CD4-positive, alpha-beta T cell treated with Interleukin-17A for 4 hours (primary cell): ENCODE results near the gene FAM83G.
A peak's percentile ranks its signal among the peaks of the same experiment; 100 is the strongest.
"Not testable (repeated sequence)": the region's sequence is repeated elsewhere in the genome, so short reads cannot be mapped to it uniquely, and the experiment has no call there.

Experiments used
- DNase-seq: peaks from one replicate; pipeline ENCODE4 v3.0.0-alpha.2; 2020; ENCODE audit warnings: mixed read lengths

Gene FAM83G

DNA sequence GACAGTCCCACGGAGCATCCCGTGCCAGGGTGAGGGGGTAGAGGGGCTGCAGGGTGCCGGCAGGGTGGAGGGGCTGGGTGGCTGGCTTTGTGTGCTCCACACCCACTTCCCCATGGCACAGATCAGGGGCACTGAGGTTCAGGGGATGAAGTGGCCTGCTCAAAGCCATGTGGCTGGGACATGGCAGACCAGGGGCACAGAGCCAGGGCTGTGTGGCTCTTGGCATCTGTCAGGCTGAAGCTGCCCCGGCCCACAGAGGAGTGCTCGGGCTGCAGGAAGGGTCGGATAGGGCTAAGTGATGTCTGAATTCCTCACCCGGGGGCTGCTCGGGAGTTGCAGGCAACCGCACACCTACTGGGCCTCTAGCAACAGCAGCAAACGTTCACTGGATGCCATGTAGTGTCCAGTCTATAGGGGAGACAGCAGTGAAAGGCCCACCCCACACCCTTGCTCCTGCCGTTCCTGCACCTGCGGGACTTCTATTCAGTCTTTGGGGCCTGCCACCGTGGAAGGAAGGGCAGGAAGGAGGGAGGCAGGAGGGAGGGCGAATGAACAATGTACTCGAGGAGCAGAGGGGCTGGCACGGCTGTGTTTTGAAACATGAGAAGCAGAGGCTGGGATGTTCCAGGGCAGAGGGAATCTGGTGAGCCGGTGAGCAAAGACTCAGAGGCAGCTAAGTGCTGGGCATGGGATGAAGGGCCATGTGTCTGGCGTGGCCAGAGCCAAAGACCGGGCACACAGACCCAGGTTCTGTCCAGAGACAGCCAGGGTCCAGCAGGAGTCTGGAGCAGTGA, 37.5 kb downstream of the FAM83G start:
- DNase-seq = no peak

DNA sequence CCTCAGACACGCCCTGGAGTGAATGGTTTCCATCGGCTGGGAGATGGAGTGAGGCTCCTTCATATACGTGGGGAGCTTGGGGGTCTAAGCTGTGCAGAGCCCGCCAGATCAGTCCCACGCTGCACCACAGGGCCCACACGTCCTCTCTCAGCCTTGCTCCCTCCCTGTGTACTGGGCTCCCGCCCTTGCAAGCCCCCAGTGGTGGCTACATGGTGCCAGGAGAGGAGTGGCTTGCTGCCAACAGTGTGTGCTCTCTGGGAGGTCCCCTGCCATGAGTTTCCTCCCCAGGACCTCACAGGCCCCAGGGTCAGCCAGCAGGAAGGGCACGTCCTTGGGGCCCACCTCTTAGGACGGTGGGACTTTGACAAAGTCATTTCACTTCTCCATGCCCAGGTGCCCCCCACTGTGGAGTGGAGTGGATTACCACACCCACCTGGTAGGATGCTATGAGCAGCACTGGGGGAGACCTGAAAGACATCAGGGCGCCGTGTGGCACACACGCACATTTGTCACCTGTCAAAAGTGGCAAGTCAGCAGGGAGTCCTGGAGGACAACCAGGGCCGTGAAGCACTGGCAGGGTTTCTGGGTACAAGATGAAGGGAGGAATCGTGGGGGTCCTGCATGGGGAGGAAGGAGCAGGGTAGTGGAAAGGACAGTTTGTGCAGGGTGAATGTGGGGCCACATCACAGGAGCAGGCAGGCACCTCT, 38.9 kb downstream of the FAM83G start:
- no peak for DNase-seq

DNA sequence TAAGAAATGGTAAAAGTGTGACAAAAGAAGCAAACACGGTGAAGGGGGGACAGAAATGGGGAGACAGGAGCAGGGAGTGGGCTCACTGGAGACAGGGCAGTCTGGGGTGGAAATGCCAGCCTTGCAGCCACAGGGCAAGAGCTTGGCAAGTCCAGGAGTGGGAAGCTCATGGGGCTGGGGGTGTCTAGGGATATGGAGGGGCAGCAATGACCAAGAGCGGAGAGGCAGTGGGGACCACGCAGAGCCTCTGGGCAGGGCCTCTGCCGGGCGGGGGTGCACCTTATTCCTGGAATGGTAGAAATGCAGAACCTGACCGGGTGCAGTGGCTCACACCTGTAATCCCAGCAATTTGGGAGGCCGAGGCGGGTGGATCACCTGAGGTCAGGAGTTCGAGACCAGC, 40.0 kb downstream of the FAM83G start:
- no peak for DNase-seq

DNA sequence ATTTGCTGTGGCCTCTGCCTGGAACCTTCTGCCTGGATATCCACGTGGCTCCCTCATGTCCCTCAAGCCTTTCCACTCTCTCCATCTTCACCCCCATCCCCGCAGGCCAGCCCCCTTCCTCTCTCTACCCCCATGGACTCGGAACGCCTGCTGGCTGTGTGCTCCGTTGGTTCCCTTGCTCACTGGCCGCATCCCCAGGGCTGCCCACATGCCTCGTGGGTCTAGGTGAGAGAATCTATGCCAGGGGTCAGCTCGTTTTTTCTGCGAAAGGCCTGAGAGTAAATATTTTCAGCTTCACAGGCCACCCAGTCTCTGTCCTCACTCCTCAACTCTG, 40.6 kb downstream of the FAM83G start:
- no peak for DNase-seq

DNA sequence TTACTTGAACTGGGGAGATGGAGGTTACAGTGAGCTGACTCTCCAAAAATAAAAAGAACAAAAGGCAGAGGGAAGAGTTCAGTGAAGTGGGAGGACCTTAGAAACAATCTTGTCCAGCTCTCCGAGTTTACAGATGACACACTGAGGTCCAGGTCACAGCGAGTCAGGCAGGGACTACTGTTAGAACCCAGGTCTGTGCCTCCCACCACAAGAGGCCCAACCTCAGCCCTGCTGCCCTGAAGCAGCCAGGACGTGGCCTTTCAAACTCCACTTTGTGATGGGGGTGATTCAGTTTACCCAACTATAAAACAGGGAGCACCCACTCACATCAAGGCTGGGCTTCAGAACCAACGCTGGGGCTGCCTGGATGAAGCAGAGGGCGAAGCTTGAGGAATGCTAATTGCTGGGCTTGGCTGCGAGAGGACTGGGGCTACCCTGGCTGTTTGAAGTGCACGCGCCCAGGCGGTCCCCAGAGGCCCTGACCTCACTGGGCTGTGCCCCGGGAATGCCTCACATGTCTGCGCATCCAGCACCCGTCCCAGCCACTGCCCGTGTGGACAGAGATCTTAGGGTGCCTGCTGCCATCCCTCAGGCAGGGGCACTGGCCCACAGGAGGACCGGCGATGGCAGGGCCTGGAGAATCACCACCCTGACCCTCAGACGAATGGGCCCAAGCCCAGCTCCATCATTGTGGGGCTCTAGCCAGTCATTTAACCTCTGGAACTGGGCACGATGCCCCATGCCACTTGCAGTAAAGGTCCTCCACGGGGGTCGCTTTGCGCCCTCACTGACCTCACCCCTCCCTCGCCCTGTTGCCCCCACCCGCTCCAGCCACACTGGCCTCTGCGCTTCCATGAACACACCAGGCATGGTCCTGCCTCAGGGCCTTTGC, 41.2 kb downstream of the FAM83G start:
- DNase-seq = no peak

DNA sequence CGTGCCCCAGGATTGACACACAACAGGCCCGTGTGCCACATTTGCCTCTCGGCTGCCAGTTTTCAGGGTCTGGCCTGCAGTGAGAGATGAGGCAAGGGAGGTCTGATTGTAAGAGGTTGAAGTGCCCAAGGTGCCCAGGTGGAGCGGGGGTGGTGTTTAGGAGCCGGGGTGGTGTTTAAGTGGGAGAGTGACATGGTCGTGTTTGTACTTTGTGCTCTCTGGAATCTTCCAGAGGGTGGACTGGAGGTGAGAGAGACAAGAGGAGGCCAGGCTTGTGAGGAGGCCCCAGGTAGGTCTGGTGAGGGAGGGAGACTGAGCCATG, 42.1 kb downstream of the FAM83G start:
- DNase-seq = no peak

DNA sequence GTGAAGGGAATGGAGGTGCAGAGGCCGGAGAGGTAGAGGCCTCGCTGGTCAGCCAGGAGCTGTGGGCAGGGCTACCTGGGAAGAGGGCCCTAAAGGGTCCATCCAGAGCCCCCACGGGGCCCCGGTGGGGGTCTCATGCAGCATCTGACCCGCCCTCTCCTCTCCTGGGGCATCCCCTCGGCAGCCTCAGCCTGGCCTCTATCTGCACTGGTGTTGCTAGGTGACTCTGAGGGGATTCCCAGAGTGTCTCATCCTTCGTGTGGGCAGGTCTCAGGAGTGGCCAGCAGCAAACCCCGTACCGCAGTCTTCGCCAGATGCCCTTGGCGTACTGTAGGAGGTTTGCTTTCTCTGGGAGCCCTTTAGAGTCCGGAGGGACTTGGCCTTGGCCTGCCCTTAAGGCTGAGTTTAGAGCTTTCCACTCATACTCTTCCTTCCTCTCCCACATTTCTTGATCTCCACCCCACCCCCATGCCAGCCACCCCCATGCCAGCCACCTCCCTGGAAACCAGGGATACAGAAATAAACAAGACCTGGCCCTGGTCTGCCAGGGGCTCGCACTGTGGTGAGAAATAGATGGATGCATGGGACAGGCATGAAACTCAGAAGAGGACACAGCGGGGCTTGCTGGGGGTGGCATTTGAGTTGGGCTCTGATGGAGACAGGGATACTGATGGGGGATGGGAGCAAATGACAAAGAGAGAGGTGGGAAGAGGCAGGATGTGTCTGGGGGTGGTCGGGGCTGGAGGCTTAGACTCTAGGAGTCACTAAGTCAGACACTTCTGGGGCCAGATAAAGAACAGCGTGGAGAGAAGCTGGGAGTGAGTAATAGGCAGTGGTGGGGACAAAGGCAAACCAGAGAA, 42.7 kb downstream of the FAM83G start:
- no peak for DNase-seq

DNA sequence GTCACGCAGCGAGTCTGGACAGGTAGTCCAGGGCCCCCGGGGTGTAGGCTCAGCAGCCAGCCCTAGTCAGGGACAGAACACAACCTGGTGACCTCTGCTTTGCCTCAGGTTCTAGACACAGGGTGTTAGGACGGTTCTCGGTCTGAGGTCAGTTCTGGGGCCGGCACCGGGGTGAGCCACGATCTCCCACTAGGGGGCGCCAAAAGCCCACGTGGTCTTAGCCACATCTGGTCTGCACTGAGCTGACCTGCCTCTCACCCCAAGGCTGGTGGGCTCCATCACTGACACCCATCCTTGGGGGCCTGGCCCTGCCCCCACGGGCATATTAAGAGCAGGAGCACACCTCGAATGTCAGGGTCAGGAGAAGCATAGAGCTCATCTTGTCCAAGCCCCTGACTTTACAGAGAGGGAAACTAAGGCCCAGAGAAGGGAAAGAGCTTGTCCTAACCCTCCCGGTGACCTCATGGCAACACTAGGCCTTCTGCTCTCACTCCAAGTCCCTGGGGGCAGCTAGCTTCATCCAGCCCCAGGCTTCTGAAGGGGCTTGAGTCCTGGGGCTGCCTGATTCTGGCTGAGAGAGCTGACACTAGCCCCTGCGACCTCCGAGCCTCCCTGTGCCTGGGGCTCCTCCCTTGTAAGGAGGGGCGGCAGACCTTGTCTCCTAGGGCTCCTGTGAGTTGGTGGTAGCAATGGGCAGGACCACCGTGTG, 43.6 kb downstream of the FAM83G start:
- peak; percentile 89 for DNase-seq

DNA sequence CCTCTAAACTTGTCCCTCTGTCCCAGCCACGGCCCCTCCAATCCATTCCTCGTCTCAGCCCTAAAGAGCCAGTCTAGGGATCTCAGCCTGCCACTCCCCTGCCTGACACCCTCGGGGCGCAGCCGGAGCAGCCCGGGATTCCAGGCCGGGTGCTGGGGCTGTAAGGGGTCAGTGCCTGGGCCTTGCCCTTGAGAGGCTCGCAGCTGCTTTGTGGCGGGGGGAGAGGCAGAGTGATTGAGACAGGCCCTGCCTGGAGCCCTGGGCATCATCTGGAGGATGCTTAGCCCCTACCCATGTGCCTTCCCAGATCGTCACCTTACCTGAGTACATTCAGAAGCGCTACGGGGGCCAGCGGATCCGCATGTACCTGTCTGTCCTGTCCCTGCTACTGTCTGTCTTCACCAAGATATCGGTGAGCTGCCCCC, 44.3 kb downstream of the FAM83G start:
- no peak for DNase-seq

DNA sequence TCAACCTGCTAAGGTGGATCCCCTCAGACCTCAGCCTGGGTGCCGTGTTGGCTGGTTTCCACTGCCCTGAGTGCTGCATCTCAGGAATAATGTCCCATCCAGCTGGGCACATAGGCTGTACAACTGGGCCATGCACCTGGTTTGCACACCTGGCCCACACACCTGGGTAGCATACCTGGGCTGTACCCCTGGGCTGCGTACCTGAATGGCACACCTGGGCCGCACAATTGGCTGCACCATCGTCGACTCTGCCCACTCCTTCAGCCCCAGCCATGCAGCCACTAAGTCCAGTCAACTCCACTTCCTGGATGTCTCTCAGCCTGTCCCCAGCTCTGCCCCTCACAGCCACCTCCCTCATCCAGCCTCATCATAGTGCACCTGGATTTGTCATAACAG, 44.7 kb downstream of the FAM83G start:
- no peak for DNase-seq

DNA sequence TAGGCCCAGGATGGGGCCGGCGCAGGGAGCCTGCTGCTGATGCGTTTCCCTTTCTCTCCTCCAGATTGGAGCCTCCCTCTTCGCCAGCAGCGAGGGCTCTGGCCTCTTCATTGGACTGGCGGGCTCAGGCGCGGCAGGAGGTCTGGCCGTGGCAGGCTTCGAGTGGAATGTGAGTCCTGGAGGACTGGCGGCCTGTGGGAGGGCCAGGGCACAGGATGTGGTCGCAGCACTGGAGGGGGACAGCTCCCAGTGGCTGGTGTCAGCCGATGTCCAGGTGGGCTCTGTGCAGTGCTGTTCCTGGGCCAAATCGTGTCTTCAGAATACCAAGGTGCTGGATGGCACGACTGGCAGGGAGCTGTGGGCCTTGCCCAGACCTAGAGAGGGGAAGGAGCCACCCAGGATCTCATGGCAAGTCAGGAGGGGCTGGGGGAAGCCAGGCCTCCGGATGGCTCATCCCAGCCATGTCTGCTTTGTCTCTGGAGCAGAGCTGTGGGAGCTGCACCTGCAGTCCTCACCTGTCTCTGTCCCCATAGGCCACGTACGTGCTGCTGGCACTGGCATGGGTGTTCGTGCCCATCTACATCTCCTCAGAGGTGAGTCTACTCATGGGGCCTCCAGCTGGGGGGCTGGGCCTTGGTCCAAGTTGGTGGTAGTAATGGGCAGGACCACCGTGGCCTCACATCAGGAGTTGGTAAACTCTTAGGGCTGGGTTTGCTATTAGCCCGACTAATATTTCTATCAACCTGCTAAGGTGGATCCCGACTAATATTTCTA, 45.3 kb downstream of the FAM83G start:
- no peak for DNase-seq

DNA sequence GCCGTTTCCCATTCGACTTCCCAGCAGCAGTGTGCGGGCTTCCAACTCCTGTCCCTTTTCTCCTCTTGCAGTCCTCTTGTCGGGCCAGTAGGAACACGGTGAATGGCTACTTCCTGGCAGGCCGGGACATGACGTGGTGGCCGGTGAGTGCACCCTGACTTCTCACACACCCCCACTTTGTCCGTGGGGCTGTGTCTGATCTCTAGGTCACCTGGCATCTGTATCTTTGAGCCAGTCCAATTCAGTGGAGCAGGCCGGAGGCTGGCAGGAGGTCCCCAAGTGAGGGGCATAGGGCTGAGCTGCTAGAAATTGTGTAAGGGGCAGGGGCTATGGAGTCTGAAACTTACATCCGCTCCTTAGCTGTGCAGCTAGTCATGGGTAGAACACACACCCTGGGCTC, 46.0 kb downstream of the FAM83G start:
- DNase-seq = no peak

DNA sequence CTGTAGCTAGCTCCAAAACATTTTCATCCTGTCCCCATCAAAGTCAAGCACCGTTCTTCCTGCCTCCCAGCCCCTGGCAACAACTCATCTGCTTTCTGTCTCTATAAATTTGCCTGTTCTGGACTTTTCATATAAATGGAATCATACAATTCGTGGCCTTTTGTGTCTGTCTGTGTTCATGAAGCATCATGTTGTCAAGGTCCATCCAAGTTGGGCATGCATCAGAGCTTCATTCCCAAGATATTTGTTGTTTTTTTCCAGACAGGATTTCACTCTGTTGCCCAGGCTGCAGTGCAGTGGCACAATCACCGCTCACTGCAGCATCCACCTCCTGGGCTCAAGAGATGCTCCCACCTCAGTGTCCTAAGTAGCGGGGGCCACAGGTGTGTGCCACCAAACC, 46.7 kb downstream of the FAM83G start:
- no peak for DNase-seq

DNA sequence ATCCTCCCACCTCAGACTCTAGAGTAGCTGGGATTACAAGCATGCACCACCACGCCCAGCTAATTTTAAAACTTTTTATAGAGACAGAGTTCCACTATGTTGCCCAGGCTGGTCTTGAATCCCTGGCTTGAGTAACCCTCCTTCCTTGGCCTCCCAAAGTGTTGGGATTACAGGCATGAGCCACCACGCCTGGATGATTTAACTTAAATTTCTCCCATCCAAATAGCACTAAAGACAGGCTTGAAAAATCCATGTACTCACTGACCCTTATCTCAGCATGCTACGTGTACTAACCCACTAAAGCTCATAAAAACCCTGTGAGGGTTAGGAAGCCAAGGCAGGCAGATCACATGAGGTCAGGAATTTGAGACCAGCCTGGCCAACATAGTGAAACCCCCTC, 48.0 kb downstream of the FAM83G start:
- no peak for DNase-seq

DNA sequence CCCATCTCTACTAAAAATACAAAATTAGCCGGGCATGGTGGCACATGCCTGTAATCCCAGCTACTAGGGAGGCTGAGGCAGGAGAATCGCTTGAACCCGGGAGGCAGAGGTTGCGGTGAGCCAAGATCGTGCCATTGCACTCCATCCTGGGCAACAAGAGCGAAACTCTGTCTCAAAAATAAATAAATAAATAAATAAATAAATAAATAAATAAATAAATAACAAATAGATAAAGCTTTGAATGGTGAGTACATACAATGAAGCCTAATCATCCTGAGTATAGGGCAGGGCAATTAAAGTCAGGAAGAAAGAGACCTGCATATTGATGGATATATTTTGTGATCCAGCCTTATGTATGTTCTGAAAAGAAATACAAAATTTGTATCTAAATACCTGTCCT, 48.5 kb downstream of the FAM83G start:
- DNase-seq = not testable (repeated sequence)

DNA sequence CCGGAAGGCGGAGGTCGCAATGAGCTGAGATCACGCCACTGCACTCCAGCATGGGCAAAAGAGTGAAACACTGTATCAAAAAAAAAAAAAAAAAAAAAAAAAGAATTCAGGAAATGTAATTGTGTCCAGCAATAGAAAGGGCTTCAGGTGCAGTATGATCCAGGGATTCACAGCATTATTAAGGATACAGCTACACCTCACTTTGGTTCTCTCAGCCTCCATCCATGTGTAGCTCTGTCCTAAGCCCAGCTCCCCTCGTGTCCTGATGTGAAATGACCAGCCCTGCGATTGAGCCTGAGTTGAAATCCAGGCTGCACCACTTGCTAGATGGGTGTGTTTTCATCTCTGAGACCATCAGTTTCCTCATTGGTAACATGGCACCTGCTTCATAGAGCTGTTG, 49.6 kb downstream of the FAM83G start:
- no peak for DNase-seq

DNA sequence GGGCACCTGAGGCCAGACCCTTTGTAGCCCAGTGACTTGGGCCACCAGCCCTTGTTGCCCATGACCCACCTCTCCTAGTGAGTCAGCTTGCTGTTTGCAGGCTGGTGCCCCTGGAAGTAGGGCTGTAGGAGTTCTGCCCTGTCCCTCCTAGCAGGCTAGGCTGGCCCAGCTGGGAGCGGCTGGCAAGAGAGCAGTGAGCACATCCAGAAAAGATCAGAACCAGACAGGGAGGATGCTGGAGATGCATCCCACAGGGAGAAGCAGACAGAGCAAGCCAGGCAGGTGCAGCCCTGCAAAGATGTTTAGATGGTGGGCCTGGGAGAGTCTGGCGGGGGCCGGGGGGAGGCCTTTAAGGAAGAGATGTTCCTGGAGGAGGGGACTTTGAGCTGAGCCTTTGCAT, 50.2 kb downstream of the FAM83G start:
- no peak for DNase-seq

DNA sequence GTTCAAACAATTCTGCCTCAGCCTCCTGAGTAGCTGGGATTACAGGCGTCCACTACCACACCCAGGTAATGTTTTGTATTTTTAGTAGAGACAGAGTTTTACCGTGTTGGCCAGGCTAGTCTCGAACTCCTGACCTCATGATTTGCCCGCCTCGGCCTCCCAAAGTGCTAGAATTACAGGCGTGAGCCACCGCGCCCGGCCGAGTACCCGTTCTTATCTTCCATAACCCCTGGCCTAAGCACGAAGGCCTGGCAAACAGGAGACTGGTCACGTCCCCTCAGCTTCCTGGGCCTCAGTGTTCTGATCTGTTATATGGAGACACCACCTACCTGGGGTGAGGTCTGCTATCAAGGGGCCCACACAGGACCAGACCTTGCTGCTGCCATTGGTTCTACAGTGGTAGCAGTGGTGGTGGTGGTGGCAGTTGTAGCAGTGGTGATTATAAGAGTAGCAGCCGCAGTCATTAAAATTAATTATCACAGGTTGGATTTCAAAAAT, 51.3 kb downstream of the FAM83G start:
- no peak for DNase-seq

DNA sequence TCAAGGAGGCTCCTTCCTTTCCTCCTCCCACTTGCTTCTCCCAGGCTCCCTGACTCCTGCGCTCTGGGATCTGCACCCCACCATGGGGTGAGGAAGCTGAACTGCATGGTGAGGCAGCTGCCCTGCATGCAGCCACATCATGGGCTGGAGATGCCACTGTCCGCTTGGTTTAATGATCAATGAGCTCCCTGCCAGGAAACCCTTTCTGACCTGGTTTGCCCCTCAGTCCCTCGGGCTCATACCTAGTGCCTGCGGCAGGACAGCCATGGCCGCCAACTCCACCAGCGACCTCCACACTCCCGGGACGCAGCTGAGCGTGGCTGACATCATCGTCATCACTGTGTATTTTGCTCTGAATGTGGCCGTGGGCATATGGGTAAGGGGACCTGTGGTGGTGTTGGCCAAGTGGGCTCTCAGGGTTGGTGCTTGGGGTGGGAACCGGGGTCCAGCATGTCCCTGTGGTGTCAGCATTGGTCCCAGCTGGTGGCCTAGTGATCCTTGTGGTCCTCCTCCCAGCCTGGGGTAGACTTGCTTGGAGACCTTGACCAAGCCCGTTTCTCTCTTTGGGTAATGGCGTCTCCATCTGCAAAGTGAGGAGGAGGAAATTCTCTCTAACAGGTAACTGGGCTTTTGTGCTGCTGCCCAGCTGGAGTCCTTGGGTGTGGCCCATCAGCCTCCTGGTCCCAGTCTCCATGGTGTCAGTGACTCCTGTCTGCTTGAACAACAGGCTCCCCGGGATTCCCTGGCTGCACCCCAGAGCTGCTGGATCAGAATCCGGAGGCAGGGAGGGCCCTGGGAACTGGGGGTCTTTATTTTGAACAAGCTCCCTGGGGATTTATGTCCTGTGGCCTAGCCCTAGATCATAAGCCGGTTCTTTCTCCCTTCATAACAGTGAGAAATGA, 52.4 kb downstream of the FAM83G start, which contains the start of gene SLC5A10:
Gene SLC5A10 (plus strand): TSS at position 225 of the 902 bp plus-strand sequence. CDS start 41 bp downstream, at position 266.
- DNase-seq = no peak
